ENCODE results near the gene TNFAIP8L2. TPM values are rescaled to one million over a fixed set of nuclear protein-coding genes. Genes with fewer than 3 reads are reported as not detected.
"Not testable (repeated sequence)": the region's sequence is repeated elsewhere in the genome, so short reads cannot be mapped to it uniquely, and the experiment has no call there.

Gene TNFAIP8L2
- total RNA-seq, 6 experiments from 2014 or later: 1.1 to 4.2 (median 2.2) TPM

DNA sequence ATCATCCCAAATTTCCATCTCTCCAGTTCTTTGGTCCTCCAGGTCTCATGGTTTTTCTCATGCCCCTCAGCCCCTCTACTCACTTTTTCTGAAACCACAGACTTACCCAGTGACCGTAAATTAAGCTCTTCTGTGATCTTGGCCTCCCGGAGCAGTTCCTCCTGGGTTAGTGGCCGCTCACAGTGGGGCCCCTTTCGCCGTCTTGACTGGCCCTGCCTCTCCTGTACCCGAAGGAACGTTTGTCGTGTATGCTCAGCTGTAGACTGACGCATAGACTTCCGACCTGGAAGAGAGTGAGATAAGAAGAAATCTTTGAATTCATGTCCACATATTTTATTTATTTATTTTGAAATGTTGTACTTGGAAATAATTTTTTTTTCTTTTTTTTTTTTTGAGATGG is 27.8 kb downstream of the TNFAIP8L2 start:
- ATAC-seq: no peak

DNA sequence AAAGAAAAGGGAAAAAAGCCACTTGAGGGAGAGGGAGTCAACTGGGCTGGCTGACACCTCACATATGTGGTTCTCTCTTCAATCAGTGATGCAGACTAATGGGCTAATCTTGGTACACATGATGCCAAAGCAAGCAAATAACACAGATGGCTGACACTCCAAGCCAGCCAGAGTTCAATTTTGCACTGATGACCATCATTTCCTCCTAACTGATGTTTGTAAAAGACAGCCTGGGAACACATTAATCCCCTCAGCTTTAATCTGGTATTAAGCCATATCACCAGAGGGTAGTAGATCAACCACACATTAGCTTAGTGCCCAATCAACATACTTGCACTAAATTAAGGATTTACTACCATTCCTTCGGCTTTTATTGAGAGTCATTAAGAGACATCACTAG is 30.8 kb downstream of the TNFAIP8L2 start:
- peaks cover 0 to 15% (median 5%) of the 10 kb centered on the region in 4 donors for H3K4me1 ChIP-seq
- no peak for TF ChIP-seq POLR2A (IDR thresholded peaks at IDR 0.05)
- H3K27ac ChIP-seq: no peak overlapping the region
- ATAC-seq (no peak), DNase-seq (no peak)
- no peak overlapping the region for H3K4me3 ChIP-seq
- H3K36me3 ChIP-seq: peaks cover 0 to 34% (median 17%) of the 10 kb centered on the region in 4 donors
- H3K27me3 ChIP-seq: no peaks in the 10 kb centered on the region
- H3K9me3 ChIP-seq: no peaks in the 10 kb centered on the region
- 80% methylated on average over 1 of the region's 1 CpG for WGBS (ENCODE audit: insufficient coverage, low coverage, low lambda C conversion rate, missing lambda C conversion rate)
- intact Hi-C loops (cut with DNase I): no loop called here

More for the DNA sequence above, 27.8 kb downstream of the TNFAIP8L2 start:
- WGBS (ENCODE audit: insufficient coverage, low coverage, low lambda C conversion rate, missing lambda C conversion rate): 91% methylated on average over 10 of the region's 10 CpGs
- H3K9me3 ChIP-seq: no peaks in the 10 kb centered on the region
- H3K4me1 ChIP-seq: peaks cover 0 to 10% (median 5%) of the 10 kb centered on the region in 4 donors
- no peaks in the 10 kb centered on the region for H3K27me3 ChIP-seq
- H3K4me3 ChIP-seq: no peak overlapping the region
- H3K27ac ChIP-seq: no peak overlapping the region
- TF ChIP-seq POLR2A (IDR thresholded peaks at IDR 0.05): no peak
- TF ChIP-seq, protein P1, sequence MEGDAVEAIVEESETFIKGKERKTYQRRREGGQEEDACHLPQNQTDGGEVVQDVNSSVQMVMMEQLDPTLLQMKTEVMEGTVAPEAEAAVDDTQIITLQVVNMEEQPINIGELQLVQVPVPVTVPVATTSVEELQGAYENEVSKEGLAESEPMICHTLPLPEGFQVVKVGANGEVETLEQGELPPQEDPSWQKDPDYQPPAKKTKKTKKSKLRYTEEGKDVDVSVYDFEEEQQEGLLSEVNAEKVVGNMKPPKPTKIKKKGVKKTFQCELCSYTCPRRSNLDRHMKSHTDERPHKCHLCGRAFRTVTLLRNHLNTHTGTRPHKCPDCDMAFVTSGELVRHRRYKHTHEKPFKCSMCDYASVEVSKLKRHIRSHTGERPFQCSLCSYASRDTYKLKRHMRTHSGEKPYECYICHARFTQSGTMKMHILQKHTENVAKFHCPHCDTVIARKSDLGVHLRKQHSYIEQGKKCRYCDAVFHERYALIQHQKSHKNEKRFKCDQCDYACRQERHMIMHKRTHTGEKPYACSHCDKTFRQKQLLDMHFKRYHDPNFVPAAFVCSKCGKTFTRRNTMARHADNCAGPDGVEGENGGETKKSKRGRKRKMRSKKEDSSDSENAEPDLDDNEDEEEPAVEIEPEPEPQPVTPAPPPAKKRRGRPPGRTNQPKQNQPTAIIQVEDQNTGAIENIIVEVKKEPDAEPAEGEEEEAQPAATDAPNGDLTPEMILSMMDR (IDR thresholded peaks at IDR 0.05): no peak
- DNase-seq: no peak
- H3K36me3 ChIP-seq: peaks cover 0 to 63% (median 25%) of the 10 kb centered on the region in 4 donors
- intact Hi-C loops (cut with DNase I): no loop called here

DNA sequence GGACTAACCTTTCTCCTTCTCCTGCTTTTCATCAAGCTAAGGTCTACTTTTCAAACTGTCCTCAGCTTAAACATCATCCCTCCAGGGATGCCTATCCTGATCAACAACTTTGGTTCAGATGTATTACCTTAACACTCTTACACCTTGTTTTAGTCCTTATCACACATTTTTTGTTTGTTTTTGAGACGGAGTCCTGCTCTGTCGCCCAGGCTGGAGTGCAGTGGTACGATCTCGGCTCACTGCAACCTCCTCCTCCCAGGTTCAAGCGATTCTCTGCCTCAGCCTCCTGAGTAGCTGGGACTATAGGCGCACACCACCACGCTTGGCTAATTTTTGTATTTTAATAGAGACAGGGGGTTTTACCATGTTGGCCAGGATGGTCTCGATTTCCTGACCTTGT is 32.2 kb downstream of the TNFAIP8L2 start:
- H3K36me3 ChIP-seq: peaks cover 0 to 21% (median 9%) of the 10 kb centered on the region in 4 donors
- DNase-seq; H3K27ac ChIP-seq; ATAC-seq; H3K27me3 ChIP-seq; H3K9me3 ChIP-seq; intact Hi-C loops (cut with DNase I): not testable (repeated sequence)
- H3K4me1 ChIP-seq: peaks cover 0 to 15% (median 5%) of the 10 kb centered on the region in 4 donors
- 51% methylated on average over 8 of the region's 8 CpGs for WGBS (ENCODE audit: insufficient coverage, low coverage, low lambda C conversion rate, missing lambda C conversion rate)
- peak overlapping the region in 2 of 3 donors; percentile 88 to 98 for H3K4me3 ChIP-seq

DNA sequence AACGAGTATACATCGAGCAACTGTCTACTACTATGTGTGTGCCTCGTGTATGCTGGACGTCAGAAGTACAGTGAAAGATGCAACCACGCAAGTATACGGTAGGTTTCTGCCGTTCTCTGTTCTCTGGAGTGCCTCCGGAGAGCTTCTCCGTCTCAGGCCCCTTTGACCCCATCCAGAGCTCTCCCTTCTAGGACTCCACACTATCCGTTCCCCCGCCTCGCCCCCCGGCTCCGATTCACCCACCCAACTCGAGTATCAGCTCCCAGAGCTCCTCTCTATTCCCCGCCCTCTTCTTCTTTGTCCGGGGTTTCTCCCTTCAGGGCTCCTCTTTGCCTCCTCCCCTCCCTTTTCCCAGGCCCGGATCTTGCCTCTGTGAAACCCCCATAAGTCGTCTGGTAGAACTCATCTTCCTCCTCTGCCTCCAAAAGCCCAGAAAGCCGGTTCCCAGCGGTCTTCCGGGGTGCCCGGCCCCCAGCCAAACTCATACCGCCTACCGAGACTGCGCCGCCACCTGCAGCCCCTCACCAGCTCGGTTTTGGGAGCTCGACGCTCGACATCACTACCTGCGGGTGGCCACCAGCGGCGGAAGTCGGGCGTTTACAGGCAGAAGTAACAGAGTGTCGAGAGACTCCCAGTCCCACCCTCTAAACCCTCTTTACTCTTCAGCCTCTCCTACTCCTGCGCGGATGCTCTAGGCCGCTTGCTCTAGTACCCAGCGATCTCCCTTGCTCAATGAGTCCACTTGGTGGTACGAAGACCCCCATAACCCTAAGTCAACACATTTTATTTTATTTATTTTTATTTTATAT is 33.4 kb downstream of the TNFAIP8L2 start, which contains the start of gene VPS72:
VPS72 (minus strand) TSS at position 561 of the 809 bp plus-strand sequence; CDS start at position 485, 76 bp downstream.
- Histone ChIP-seq H3K27me3 (no peaks in the 10 kb centered on the region), H3K9me3 (no peaks in the 10 kb centered on the region), H3K4me1 (peaks cover 0 to 15% (median 5%) of the 10 kb centered on the region in 4 donors), H3K27ac (peak within 1 kb of the TSS; percentile 31 to 68 (median 59)), H3K36me3 (peaks cover 0 to 9% (median under 1%) of the 10 kb centered on the region in 4 donors), H3K4me3 (peak within 1 kb of the TSS; percentile 78 to 98 (median 88))
- intact Hi-C loops (cut with DNase I): loop anchor here in 1 of 2 donors (10.0 kb wide), 1 partner anchor 85 kb away; no protein-coding TSS in a partner anchor
- peak; percentile 32 for TF ChIP-seq POLR2A (IDR thresholded peaks at IDR 0.05)
- TF ChIP-seq, protein P1 (IDR thresholded peaks at IDR 0.05): peak in 1 of 4 donors; percentile 24
- ATAC-seq (peak; percentile 97 to 99 (median 98)), DNase-seq (peak; percentile 84 to 87 (median 86))
- WGBS (ENCODE audit: insufficient coverage, low coverage, low lambda C conversion rate, missing lambda C conversion rate): 1% methylated on average over 38 of the region's 42 CpGs

DNA sequence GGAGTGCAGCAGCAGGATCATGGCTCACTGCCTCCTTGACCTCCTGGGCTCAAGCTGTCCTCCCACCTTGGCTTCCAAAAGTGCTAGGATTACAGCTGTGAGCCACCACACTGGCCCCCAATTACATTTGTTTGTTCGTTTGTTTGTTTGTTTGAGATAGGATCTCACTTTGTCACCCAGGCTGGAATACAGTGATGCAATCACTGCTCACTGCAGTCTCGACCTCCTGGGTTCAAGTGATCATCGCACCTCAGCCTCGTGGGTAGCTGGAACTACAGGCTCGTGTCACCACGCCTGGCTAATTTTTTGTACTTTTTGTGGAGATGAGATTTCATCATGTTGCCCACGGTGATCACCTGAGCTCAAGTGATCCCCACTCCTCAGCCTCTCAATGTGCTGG is 35.6 kb downstream of the TNFAIP8L2 start:
- Histone ChIP-seq H3K4me1 (peaks cover 0 to 15% (median 5%) of the 10 kb centered on the region in 4 donors), H3K27me3 (no peaks in the 10 kb centered on the region), H3K27ac (no peak overlapping the region), H3K4me3 (no peak overlapping the region), H3K36me3 (no peaks in the 10 kb centered on the region), H3K9me3 (no peaks in the 10 kb centered on the region)
- no peak for TF ChIP-seq POLR2A (IDR thresholded peaks at IDR 0.05)
- TF ChIP-seq, protein P1 (IDR thresholded peaks at IDR 0.05): no peak
- DNase-seq: no peak
- no peak for ATAC-seq
- intact Hi-C loops (cut with DNase I): loop anchor here in 1 of 2 donors (10.0 kb wide), 1 partner anchor 83 kb away; no protein-coding TSS in a partner anchor
- 38% methylated on average over 6 of the region's 7 CpGs for WGBS (ENCODE audit: insufficient coverage, low coverage, low lambda C conversion rate, missing lambda C conversion rate)
